Amygdala (tissue), 56 donors: Measurements from ENCODE around the gene MACROD1.

Experiments
- DNase-seq, 56 donors: peaks; one replicate each; lab custom pipeline; 2025; lab: John Stamatoyannopoulos, UW

MACROD1 gene

GRCh38 chr11:64118876-64119665 lies 46.8 kb downstream of the MACROD1 start:
- no peak for DNase-seq

GRCh38 chr11:64117763-64118459 lies 48.0 kb downstream of the MACROD1 start:
- DNase-seq: peak in 3 of 56 donors; percentile 43 to 48 (median 45)

- no peak for DNase-seq
These were observed 50.1 kb downstream of the MACROD1 start for GRCh38 chr11:64115531-64116522.

- DNase-seq: no peak
These were observed 51.7 kb downstream of the MACROD1 start for GRCh38 chr11:64114231-64114630.

- DNase-seq: no peak
These were observed 52.5 kb downstream of the MACROD1 start for GRCh38 chr11:64113462-64113780.

- no peak for DNase-seq
These were observed 53.0 kb downstream of the MACROD1 start for GRCh38 chr11:64112771-64113461.

GRCh38 chr11:64110465-64111375 lies 55.2 kb downstream of the MACROD1 start:
- DNase-seq: no peak

GRCh38 chr11:64109332-64109731 lies 56.6 kb downstream of the MACROD1 start:
- DNase-seq: no peak

- DNase-seq: no peak
These were observed 58.6 kb downstream of the MACROD1 start for GRCh38 chr11:64107303-64107702.

GRCh38 chr11:64104632-64105031 lies 61.3 kb downstream of the MACROD1 start:
- no peak for DNase-seq

- DNase-seq: no peak
These were observed 62.5 kb downstream of the MACROD1 start for GRCh38 chr11:64103277-64103985.

- peak in 6 of 56 donors; percentile 33 to 48 (median 40) for DNase-seq
These were observed 63.7 kb downstream of the MACROD1 start for GRCh38 chr11:64102005-64102738.

- DNase-seq: peak in 26 of 56 donors; percentile 11 to 77 (median 50)
These were observed 64.5 kb downstream of the MACROD1 start for GRCh38 chr11:64101461-64101860.

- DNase-seq: peak in 1 of 56 donors; percentile 33
These were observed 65.0 kb downstream of the MACROD1 start for GRCh38 chr11:64100782-64101353.

GRCh38 chr11:64100360-64100759 lies 65.6 kb downstream of the MACROD1 start:
- peak in 12 of 56 donors; percentile 18 to 53 (median 34) for DNase-seq

GRCh38 chr11:64099436-64099835 lies 66.5 kb downstream of the MACROD1 start:
- DNase-seq: no peak

- peak in 6 of 56 donors; percentile 24 to 45 (median 34) for DNase-seq
These were observed 67.5 kb downstream of the MACROD1 start for GRCh38 chr11:64098318-64098831.
